BLaER1 treated with 17β-estradiol and CSF1 and Interleukin-3, amounts not matched to agents 10 nM and 100 nM (cell line): Measurements from ENCODE around the gene RPS2.
A peak's percentile ranks its signal among the peaks of the same experiment; 100 is the strongest.
"Not testable (repeated sequence)": the region's sequence is repeated elsewhere in the genome, so short reads cannot be mapped to it uniquely, and the experiment has no call there.

Experiments used
- H3K27ac ChIP-seq, 11 experiments: shearing (Covaris generic); formaldehyde crosslinking; 2 replicates each; pipeline ENCODE4 v1.8.1; 2022
- H3K27me3 ChIP-seq, 11 experiments: shearing (Covaris generic); formaldehyde crosslinking; 2 replicates each; pipeline ENCODE4 v1.8.1; 2022
- H3K36me3 ChIP-seq, 11 experiments: shearing (Covaris generic); formaldehyde crosslinking; 2 replicates each; pipeline ENCODE4 v1.8.1; 2022
- H3K4me1 ChIP-seq, 10 experiments: shearing (Covaris generic); formaldehyde crosslinking; 2 replicates each; pipeline ENCODE4 v1.8.1; 2022
- H3K4me2 ChIP-seq, 11 experiments: shearing (Covaris generic); formaldehyde crosslinking; 2 replicates each; pipeline ENCODE4 v1.8.1; 2022
- H3K4me3 ChIP-seq, 10 experiments: shearing (Covaris generic); formaldehyde crosslinking; 2 replicates each; pipeline ENCODE4 v1.8.1; 2022
- H3K9ac ChIP-seq, 11 experiments: shearing (Covaris generic); formaldehyde crosslinking; 2 replicates each; pipeline ENCODE4 v1.8.1; 2022
- H3K9me3 ChIP-seq, 11 experiments: shearing (Covaris generic); formaldehyde crosslinking; replicated peaks in 1 of 11; 2 replicates each; pipeline ENCODE4 v1.8.1; 2022
- H4K20me1 ChIP-seq, 11 experiments: shearing (Covaris generic); formaldehyde crosslinking; 2 replicates each; pipeline ENCODE4 v1.8.1; 2022
- Cebpa-rat ChIP-seq, 11 experiments: shearing (Covaris generic); IDR thresholded peaks; 2 replicates each; pipeline ENCODE4 v1.8.1; 2022

The RPS2 gene

DNA sequence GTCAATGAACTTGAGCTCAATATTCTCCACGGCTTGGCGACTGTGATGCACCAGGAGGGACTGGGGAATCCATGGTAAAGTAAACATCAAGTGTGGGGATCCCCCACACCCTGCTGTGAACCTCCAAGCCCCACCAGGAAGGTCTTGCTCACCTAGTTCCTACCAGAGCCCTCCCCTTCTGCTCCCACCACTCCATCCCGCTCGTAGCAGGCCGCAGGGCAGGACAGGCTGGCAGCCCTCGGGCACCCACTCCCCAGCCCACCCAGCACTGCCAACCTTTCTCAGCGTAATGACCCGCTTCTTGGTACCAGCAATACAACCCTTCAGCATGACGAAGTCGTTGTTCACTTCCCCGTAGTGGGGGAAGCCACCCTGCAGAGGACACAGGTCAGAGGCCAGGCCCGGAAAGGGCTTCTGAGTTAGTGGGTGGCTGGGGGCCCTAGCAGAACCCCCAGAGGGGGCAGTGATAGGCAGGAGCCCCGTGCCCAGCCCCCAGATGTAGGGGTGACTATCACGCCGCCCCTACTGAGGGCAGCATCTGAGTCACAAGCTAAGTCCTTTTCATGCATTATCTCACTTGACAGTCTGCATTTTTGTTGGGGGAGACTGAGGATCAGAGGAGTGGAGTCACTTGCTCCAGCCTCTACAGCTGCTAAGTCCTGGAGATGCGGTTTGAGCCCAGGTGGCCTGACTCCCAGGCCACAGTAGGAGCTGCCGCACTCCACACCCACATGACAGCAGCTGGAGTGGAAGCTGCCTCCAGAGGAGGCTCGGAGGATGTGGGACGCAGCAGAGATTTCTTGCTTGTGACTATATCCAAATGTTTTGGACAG lies 18.9 kb downstream of the RPS2 start:
- TF ChIP-seq Cebpa-rat (IDR thresholded peaks at IDR 0.05): no peak
- Histone ChIP-seq H3K27me3 (peaks cover 0 to 6% (median 0%) of the 10 kb centered on the region in 11 experiments; a peak in 3 of 22 replicates), H3K4me2 (no peak overlapping the region), H3K9ac (no peak overlapping the region), H3K4me3 (no peak overlapping the region), H3K9me3 (no peaks in the 10 kb centered on the region), H4K20me1 (peaks cover 0 to 19% (median 16%) of the 10 kb centered on the region in 11 experiments; a peak in 15 of 22 replicates), H3K4me1 (peaks cover 26 to 38% (median 30%) of the 10 kb centered on the region in 10 experiments), H3K27ac (no peak overlapping the region), H3K36me3 (peaks cover 0 to 2% (median 0%) of the 10 kb centered on the region in 11 experiments; a peak in 3 of 22 replicates)

DNA sequence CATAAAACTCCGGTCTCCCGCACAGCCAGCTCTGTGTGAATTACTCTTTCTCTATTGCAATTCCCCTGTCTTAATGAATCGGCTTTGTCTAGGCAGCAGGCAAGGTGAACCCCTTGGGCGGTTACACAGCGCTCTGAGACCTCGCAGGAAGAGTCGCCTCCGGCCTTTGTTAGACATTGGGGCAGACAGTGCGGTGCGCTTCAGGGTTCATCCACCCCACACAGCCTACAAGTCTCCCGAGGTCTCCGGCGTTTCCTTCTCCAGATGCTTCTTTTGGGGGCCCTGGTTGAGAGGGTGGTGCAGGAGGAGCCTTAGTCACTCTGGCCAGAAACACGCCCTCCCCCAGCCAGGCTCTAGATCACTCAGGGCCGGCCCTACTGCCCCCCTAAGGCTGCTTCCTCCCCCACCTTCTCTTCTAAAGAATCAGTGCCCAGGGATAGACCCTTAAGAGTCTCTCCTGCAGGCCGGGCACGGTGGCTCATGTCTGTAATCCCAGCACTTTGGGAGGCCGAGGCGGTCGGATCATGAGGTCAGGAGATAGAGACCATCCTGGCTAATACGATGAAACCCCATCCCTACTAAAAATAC lies 19.9 kb downstream of the RPS2 start:
- peaks cover 37 to 49% (median 41%) of the 10 kb centered on the region in 10 experiments for H3K4me1 ChIP-seq

DNA sequence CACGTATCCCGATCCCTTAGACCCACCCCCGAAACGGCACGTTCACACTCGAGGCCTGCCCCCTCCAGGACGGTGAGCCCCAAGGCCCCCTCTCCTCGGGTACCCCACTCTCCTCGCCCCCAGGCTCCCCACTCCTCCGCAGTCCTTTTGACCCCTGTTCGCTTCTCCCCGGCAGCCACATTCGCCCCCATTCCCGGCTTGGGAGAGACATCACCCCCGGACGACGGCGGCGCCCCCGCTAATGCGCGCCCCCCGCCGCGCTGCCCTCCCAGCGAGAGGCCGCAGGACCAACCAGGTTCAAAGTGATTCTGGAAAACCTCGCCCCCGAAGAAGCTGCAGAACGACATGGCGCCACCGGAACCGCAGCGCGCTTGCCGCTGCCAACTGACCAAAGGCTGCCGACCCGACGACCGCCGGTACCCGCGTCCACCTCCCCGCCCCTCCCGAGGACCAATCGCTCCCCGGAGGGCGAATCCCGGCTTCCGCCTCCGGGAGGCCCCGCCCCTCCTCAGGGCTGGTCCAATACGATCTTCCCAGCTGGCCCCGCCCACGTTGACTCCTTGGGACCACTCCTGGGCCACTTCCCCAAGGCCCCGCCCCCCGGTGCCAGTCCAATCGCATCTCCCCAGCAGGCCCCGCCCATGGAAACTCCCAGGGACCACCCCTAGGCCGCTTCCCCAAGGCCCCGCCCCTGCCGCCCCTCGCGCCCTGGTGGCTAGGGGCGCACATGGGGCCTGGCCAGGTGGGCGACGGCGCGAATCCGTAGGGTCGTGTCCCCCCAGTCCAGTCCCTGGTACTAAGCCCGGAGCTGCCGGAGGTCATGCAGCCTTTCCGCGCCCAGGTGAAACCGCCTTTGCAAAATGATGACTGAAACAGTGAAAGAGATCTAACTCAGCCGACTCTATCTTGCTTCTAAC lies 21.6 kb downstream of the RPS2 start, which contains the start of gene MSRB1:
MSRB1 (minus strand) TSS at position 390 of the 917 bp plus-strand sequence; CDS start at position 347, 43 bp downstream.
- H3K27ac ChIP-seq: peak within 1 kb of the TSS; percentile 52 to 80 (median 71); a peak in 21 of 22 replicates
- H3K9ac ChIP-seq: peak within 1 kb of the TSS; percentile 75 to 88 (median 83)
- H3K4me3 ChIP-seq: peak within 1 kb of the TSS; percentile 75 to 95 (median 86)

More for the DNA sequence above, 19.9 kb downstream of the RPS2 start:
- peak overlapping the region in 3 of 11 experiments; percentile 67 to 99 (median 79); a peak in 2 of 22 replicates for H3K4me2 ChIP-seq
- TF ChIP-seq Cebpa-rat (IDR thresholded peaks at IDR 0.05): no peak
- H3K9me3 ChIP-seq: no peaks in the 10 kb centered on the region
- H3K4me3 ChIP-seq: no peak overlapping the region
- no peak overlapping the region for H3K9ac ChIP-seq
- peaks cover 0 to 29% (median 25%) of the 10 kb centered on the region in 11 experiments; a peak in 16 of 22 replicates for H4K20me1 ChIP-seq
- peaks cover 0 to 12% (median under 1%) of the 10 kb centered on the region in 11 experiments; a peak in 6 of 22 replicates for H3K36me3 ChIP-seq
- H3K27ac ChIP-seq: no peak overlapping the region
- H3K27me3 ChIP-seq: peaks cover 0 to 6% (median 0%) of the 10 kb centered on the region in 11 experiments; a peak in 3 of 22 replicates

DNA sequence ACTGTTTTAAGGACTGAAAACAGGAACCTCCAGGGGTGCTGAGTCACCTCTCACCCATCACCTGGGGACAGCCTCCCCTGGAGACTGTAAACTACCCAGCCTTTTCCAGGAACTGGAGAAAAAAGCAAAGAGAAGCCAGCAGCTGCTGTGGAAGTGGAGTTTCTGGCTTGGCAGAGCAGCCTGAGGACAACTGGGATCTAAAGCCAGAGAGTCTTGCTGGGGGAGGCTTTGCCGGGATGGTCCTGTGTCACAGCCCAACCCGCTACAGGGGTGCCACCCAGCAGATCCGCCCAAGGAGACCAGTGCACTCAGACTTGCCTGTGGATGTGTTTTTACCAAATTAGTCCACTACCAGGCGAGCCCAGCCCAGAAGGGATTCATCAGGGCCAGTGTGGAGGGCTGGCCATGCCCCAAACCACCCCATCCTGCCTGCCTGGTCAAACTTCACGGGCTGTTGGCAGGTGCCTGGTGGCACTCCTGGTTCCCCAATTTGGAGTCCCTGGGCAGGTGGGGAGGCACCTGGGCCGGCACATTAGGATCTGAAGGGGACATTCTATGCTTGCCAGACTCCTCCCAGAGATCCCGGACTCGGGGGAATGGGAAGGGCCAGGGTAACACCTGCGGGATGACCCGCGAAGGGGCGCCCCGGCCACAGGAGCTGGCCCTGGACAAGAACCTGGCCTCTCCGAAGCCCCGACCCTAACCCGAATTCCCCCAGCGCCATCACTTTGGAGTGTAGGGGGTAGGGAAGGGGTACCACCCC lies 22.4 kb downstream of the RPS2 start:
- Histone ChIP-seq H3K4me2 (peak overlapping the region; percentile 96 to 100 (median 100)), H3K4me1 (peaks cover 38 to 66% (median 50%) of the 10 kb centered on the region in 10 experiments), H3K36me3 (peaks cover 17 to 36% (median 25%) of the 10 kb centered on the region in 11 experiments), H3K9me3 (no peaks in the 10 kb centered on the region), H3K4me3 (peak overlapping the region; percentile 75 to 95 (median 86)), H4K20me1 (peaks cover 0 to 46% (median 27%) of the 10 kb centered on the region in 11 experiments; a peak in 16 of 22 replicates), H3K9ac (peak overlapping the region; percentile 75 to 88 (median 83)), H3K27me3 (peaks cover 0 to 6% (median 0%) of the 10 kb centered on the region in 11 experiments; a peak in 3 of 22 replicates), H3K27ac (peak overlapping the region; percentile 52 to 80 (median 71); a peak in 21 of 22 replicates)
- no peak for TF ChIP-seq Cebpa-rat (IDR thresholded peaks at IDR 0.05)

More for the DNA sequence above, 21.6 kb downstream of the RPS2 start, which contains the start of gene MSRB1:
- Histone ChIP-seq H3K9me3 (no peaks in the 10 kb centered on the region), H3K36me3 (peaks cover 14 to 28% (median 17%) of the 10 kb centered on the region in 11 experiments), H3K4me2 (peak within 1 kb of the TSS; percentile 96 to 100 (median 100)), H4K20me1 (peaks cover 0 to 45% (median 27%) of the 10 kb centered on the region in 11 experiments; a peak in 16 of 22 replicates), H3K27me3 (peaks cover 0 to 6% (median 0%) of the 10 kb centered on the region in 11 experiments; a peak in 3 of 22 replicates), H3K4me1 (peaks cover 38 to 65% (median 50%) of the 10 kb centered on the region in 10 experiments)
- TF ChIP-seq Cebpa-rat (IDR thresholded peaks at IDR 0.05): no peak

DNA sequence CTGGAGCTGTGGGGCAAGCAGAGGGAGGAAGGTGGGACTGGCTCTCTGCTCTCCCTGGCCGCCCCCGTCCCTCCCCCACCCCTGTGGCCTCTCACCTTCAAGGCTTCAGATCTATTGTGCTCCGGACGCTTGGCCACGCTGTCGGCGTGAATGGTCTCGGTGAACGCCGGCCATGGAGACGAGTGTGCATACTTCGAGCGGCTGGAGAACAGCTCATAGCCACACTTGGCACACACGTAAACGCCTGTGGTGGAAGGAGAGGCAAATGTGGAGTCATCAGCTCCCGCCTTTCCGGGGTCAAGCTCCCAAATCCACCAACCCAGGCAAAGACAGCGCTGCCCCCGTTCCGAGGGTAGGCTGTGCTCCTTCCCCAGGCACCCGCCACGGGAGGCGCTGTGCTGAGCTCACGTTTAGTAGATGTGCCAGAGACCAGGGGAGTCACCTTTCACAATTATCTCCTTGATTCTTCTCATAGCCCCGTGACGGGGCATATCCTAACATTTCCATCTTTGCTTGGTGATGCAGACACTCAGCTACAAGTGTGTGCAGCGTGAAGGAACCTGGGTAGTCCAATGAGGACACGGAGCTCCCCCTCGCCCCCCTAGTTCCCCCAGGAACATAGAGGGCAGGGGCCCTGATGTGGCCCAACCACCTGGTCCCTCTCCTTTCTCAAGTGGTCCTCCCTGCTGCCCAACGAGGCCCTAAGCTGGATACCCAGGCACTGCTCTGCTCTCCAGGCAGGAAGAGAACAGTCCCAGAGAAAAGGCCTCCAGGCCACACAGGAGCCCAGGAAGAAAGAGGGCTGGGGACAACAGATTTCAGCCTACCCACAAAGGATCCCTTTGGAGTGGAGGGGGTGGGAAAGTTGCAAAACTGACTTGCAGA lies 23.2 kb downstream of the RPS2 start:
- H3K36me3 ChIP-seq: peaks cover 17 to 45% (median 31%) of the 10 kb centered on the region in 11 experiments
- H3K9ac ChIP-seq: peak overlapping the region; percentile 75 to 88 (median 83)
- H3K27ac ChIP-seq: peak overlapping the region in 9 of 11 experiments; percentile 13 to 80 (median 70); a peak in 16 of 22 replicates
- TF ChIP-seq Cebpa-rat (IDR thresholded peaks at IDR 0.05): no peak
- peak overlapping the region in 9 of 10 experiments; percentile 75 to 95 (median 87); a peak in 17 of 20 replicates for H3K4me3 ChIP-seq
- H4K20me1 ChIP-seq: peaks cover 0 to 46% (median 27%) of the 10 kb centered on the region in 11 experiments; a peak in 16 of 22 replicates
- H3K4me2 ChIP-seq: peak overlapping the region; percentile 96 to 100 (median 100)
- no peaks in the 10 kb centered on the region for H3K9me3 ChIP-seq
- peaks cover 38 to 66% (median 50%) of the 10 kb centered on the region in 10 experiments for H3K4me1 ChIP-seq
- H3K27me3 ChIP-seq: peaks cover 0 to 6% (median 0%) of the 10 kb centered on the region in 11 experiments; a peak in 3 of 22 replicates

DNA sequence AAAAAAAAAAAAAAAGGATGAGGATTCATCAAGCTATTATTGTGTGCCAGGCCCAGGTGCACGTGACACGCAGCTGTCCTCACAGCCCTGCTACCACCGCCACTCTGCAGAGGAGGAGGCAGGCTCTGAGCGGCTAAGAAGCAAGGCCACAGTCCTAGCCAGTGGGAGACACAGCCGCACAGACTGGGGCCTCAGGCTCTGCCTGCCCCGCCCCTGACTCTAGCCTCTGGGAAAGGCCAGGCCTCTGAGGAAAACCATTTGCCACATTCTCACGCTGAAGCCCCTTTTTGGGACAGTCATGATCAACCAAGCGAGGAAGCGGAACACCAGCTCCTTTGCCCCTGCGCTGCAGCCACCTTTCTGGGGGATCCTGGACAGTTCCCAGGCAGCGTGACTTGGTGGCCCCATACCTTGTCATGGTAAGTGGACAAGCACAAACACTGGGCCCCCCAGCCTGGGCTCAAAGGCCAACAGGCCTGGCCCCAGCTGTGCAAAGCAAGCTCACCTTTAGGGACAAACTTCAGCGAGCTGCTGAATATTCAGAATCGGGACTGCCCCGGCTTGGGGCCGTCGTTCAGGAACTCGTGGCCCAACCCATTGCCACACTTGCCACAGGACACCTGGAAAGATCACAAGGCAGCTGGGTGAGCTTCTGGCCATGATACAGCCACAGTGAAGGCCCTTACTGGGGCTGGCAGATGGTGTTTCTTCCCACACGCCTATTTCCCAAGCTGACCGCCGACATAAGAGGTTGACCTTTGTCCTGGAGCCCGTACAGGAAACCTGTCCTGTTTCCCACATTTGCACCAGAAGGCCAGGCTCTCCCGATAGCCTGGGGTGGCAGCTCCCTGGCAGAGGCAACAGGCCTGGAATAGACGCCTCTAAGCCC lies 24.1 kb downstream of the RPS2 start:
- Histone ChIP-seq H3K9me3 (no peaks in the 10 kb centered on the region), H3K4me2 (peak overlapping the region; percentile 96 to 100 (median 100)), H3K36me3 (peaks cover 17 to 45% (median 31%) of the 10 kb centered on the region in 11 experiments), H3K27ac (peak overlapping the region in 3 of 11 experiments; percentile 51 to 78 (median 70); a peak in 6 of 22 replicates), H3K9ac (peak overlapping the region; percentile 3 to 88 (median 32); a peak in 15 of 22 replicates), H3K4me1 (peaks cover 38 to 66% (median 50%) of the 10 kb centered on the region in 10 experiments), H4K20me1 (peaks cover 0 to 46% (median 27%) of the 10 kb centered on the region in 11 experiments; a peak in 16 of 22 replicates), H3K27me3 (peaks cover 0 to 6% (median 0%) of the 10 kb centered on the region in 11 experiments; a peak in 3 of 22 replicates), H3K4me3 (0 out of 20 replicates have a peak overlapping the region, but pooled peaks of 1 of the 10 experiments have one; percentile 1)
- TF ChIP-seq Cebpa-rat (IDR thresholded peaks at IDR 0.05): no peak

DNA sequence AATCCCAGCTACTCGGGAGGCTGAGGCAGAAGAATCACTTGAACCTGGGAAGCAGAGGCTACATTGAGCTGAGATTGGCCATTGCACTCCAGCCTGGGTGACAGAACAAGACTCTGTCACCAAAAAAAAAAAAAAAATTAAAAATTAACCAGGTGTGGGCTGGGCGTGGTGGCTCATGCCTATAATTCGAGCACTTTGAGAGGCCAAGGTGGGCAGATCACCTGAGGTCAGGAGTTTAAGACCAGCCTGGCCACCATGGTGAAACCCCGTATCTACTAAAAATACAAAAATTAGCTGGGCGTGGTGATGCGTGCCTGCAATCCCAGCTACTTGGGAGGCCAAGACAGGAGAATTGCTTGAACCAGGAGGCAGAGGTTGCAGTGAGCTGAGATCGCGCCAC lies 24.8 kb downstream of the RPS2 start:
- peak overlapping the region; percentile 96 to 100 (median 100); a peak in 21 of 22 replicates for H3K4me2 ChIP-seq
- not testable (repeated sequence) for H3K9me3 ChIP-seq, H3K27me3 ChIP-seq, H3K4me3 ChIP-seq
- H3K36me3 ChIP-seq: peaks cover 17 to 45% (median 31%) of the 10 kb centered on the region in 11 experiments
- H3K27ac ChIP-seq: peak overlapping the region in 1 of 11 experiments; percentile 78; a peak in 2 of 22 replicates
- peaks cover 0 to 46% (median 27%) of the 10 kb centered on the region in 11 experiments; a peak in 16 of 22 replicates for H4K20me1 ChIP-seq
- H3K9ac ChIP-seq: peak overlapping the region in 7 of 11 experiments; percentile 16 to 88 (median 46); a peak in 11 of 22 replicates
- H3K4me1 ChIP-seq: peaks cover 38 to 65% (median 50%) of the 10 kb centered on the region in 10 experiments
